Astrocyte (in vitro differentiated cells and primary cell): ENCODE data around the gene PPT1. TPM values are rescaled to one million over a fixed set of nuclear protein-coding genes. Genes with fewer than 3 reads are reported as not detected.

Source experiments
- DNase-seq: peaks from one replicate; pipeline ENCODE4 v3.0.0-alpha.2; 2010; ENCODE audit warnings: low read depth
- FAIRE-seq: peaks from 2 replicates; lab custom pipeline; 2011; peaks lifted over from hg19 to GRCh38; lab: Jason Lieb, UNC
- H2AFZ ChIP-seq: 2 replicates; pipeline ENCODE4 v1.6.0; 2012; ENCODE audit warnings: low read depth, low read length, inconsistent platforms
- H3K27ac ChIP-seq: 2 replicates; pipeline ENCODE4 v1.5.1; 2011; ENCODE audit warnings: low read depth, low read length, inconsistent platforms
- H3K27me3 ChIP-seq: 2 replicates; pipeline ENCODE4 v1.6.0; 2011; ENCODE audit warnings: low read length, inconsistent platforms; ENCODE audit not compliant: insufficient read depth
- H3K36me3 ChIP-seq: 2 replicates; pipeline ENCODE4 v1.5.1; 2011; ENCODE audit warnings: low read length, inconsistent platforms; ENCODE audit not compliant: insufficient read depth
- H3K4me1 ChIP-seq: 2 replicates; pipeline ENCODE4 v1.5.1; 2011; ENCODE audit warnings: low read length, inconsistent platforms; ENCODE audit not compliant: insufficient read depth
- H3K4me2 ChIP-seq: 2 replicates; pipeline ENCODE4 v1.6.0; 2012; ENCODE audit warnings: low read length, inconsistent platforms
- H3K4me3 ChIP-seq: 2 replicates; pipeline ENCODE4 v1.5.1; 2011; ENCODE audit warnings: low read depth, mild to moderate bottlenecking, low read length, inconsistent platforms; ENCODE audit not compliant: insufficient read depth
- H3K79me2 ChIP-seq: 2 replicates; pipeline ENCODE4 v1.6.0; 2012; ENCODE audit warnings: mild to moderate bottlenecking, low read length, inconsistent platforms; ENCODE audit not compliant: insufficient read depth
- H3K9ac ChIP-seq: 2 replicates; pipeline ENCODE4 v1.6.0; 2012; ENCODE audit warnings: mild to moderate bottlenecking, low read length, inconsistent platforms
- H3K9me3 ChIP-seq: 2 replicates; pipeline ENCODE4 v1.5.1; 2012; ENCODE audit warnings: low read depth, mild to moderate bottlenecking, low read length, inconsistent platforms; ENCODE audit not compliant: insufficient read depth
- H4K20me1 ChIP-seq: 2 replicates; pipeline ENCODE4 v1.6.0; 2012; ENCODE audit warnings: low read length, inconsistent platforms; ENCODE audit not compliant: insufficient read depth
- H3K27ac Mint-ChIP-seq: one replicate; pipeline ENCODE4 v1.8.0; 2021; ENCODE audit warnings: mild to moderate bottlenecking, mixed read lengths; ENCODE audit not compliant: unreplicated experiment
- H3K27me3 Mint-ChIP-seq: one replicate; pipeline ENCODE4 v1.8.0; 2021; ENCODE audit warnings: low read depth, mixed read lengths; ENCODE audit not compliant: unreplicated experiment
- H3K36me3 Mint-ChIP-seq: one replicate; pipeline ENCODE4 v1.8.0; 2021; ENCODE audit warnings: low read depth, mixed read lengths; ENCODE audit not compliant: unreplicated experiment
- H3K4me1 Mint-ChIP-seq: one replicate; pipeline ENCODE4 v1.8.0; 2021; ENCODE audit warnings: low read depth, mixed read lengths; ENCODE audit not compliant: unreplicated experiment
- H3K4me3 Mint-ChIP-seq: one replicate; pipeline ENCODE4 v1.8.0; 2021; ENCODE audit warnings: mild to moderate bottlenecking, moderate library complexity, mixed read lengths; ENCODE audit not compliant: unreplicated experiment
- H3K9me3 Mint-ChIP-seq: one replicate; pipeline ENCODE4 v1.8.0; 2021; ENCODE audit warnings: mild to moderate bottlenecking, mixed read lengths; ENCODE audit not compliant: unreplicated experiment
- EZH2 ChIP-seq: IDR thresholded peaks from 2 replicates; pipeline ENCODE4 v1.6.1; 2012; ENCODE audit warnings: mild to moderate bottlenecking, low read length, inconsistent platforms; ENCODE audit not compliant: insufficient read depth
- total RNA-seq: library from RNA; stranded (reverse); gene quantifications from 2 replicates; pipeline ENCODE4 v1.2.1, GENCODE V29; 2021
- TF ChIP-seq, protein P1 (sequence below): IDR thresholded peaks from 2 replicates; pipeline ENCODE4 v1.5.1; 2011; ENCODE audit warnings: low read depth, mild to moderate bottlenecking, inconsistent platforms, low read length, moderate library complexity; ENCODE audit not compliant: insufficient read depth

Gene PPT1
- total RNA-seq, 1 donor from 2014 or later = 33.1 TPM

DNA sequence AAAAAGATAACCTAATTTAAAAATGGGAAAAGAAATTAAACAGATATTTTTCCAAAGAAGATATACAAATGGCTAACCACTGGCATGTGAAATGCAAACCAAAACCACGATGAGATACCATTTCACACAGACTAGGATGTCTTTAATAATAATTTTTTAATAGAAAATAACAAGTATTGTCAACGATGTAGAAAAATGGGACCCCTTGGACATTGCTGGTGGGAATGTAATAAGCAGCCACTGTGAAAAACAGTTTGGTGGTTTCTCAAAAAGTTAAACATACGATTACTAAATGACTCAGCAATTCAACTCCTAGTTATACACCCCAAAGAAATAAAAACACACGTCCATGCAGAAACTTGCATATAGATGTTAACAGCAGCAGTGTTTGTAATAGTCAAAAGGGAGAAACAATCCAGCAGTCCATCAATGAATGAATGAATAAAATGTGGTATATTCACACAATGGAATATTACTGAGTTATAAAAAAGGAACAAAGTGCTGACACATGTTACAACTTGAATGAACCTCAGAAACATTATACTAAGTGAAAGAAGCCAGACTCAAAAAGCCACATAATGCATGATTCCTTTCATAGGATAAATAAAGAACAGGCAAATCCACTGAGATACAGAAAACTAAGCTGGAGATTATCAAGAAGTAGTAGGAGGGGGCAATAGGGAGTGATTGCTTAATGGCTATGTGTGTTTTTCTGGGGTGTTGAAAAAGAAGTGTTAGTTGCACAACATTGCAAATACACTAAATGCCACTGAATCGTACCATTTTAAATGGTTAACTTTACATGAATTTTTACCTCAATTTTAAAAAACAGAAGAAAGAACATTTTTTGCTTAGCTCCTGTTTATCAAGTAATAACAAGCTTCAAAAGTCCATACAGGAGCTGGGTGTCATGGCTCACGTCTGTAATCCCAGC lies 4.1 kb downstream of the PPT1 start:
- Histone ChIP-seq H3K4me2 (no peak overlapping the region), H3K27me3 (no peaks in the 10 kb centered on the region), H3K27ac (no peak overlapping the region), H3K79me2 (peaks cover 26% of the 10 kb centered on the region), H4K20me1 (peaks cover 7% of the 10 kb centered on the region), H2AFZ (no peak overlapping the region), H3K36me3 (peaks cover 23% of the 10 kb centered on the region), H3K9me3 (no peaks in the 10 kb centered on the region), H3K4me1 (no peaks in the 10 kb centered on the region), H3K4me3 (no peak overlapping the region), H3K9ac (no peak overlapping the region)
- TF ChIP-seq, protein P1, sequence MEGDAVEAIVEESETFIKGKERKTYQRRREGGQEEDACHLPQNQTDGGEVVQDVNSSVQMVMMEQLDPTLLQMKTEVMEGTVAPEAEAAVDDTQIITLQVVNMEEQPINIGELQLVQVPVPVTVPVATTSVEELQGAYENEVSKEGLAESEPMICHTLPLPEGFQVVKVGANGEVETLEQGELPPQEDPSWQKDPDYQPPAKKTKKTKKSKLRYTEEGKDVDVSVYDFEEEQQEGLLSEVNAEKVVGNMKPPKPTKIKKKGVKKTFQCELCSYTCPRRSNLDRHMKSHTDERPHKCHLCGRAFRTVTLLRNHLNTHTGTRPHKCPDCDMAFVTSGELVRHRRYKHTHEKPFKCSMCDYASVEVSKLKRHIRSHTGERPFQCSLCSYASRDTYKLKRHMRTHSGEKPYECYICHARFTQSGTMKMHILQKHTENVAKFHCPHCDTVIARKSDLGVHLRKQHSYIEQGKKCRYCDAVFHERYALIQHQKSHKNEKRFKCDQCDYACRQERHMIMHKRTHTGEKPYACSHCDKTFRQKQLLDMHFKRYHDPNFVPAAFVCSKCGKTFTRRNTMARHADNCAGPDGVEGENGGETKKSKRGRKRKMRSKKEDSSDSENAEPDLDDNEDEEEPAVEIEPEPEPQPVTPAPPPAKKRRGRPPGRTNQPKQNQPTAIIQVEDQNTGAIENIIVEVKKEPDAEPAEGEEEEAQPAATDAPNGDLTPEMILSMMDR = no peak
- TF ChIP-seq EZH2 = no peak
- peak overlapping the region; percentile 42 for H3K4me3 Mint-ChIP-seq
- FAIRE-seq (no peak), DNase-seq (no peak)
- peaks cover 26% of the 10 kb centered on the region for H3K4me1 Mint-ChIP-seq
- peaks cover 10% of the 10 kb centered on the region for H3K36me3 Mint-ChIP-seq
- H3K9me3 Mint-ChIP-seq = no peaks in the 10 kb centered on the region
- H3K27me3 Mint-ChIP-seq = no peaks in the 10 kb centered on the region
- H3K27ac Mint-ChIP-seq = peak overlapping the region; percentile 8

DNA sequence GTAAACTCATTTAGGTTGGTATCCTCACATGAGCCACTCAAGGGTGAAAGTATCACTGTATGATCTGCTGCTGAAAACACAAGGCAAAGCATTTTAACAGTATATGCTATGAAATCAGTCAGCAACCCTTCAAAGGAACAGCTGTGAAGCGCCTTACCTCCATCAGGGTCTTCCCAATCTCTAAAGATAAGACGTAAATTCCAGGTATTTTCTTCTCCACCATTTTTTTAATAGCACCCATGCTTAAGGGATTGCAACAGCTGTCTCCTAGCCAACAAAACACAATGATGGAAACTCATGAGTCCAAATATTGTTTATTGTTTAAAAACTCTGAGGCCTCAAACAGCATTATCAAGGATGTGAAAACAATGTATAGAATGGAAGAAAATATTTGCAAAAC lies 4.8 kb downstream of the PPT1 start:
- Mint-ChIP-seq H3K27me3 (no peaks in the 10 kb centered on the region), H3K9me3 (no peaks in the 10 kb centered on the region), H3K4me1 (peaks cover 24% of the 10 kb centered on the region), H3K27ac (no peak overlapping the region), H3K4me3 (no peak overlapping the region), H3K36me3 (peaks cover 10% of the 10 kb centered on the region)
- Histone ChIP-seq H3K9ac (no peak overlapping the region), H4K20me1 (peaks cover 7% of the 10 kb centered on the region), H3K27ac (no peak overlapping the region), H2AFZ (no peak overlapping the region), H3K79me2 (peaks cover 26% of the 10 kb centered on the region), H3K4me3 (no peak overlapping the region), H3K4me2 (no peak overlapping the region), H3K4me1 (no peaks in the 10 kb centered on the region), H3K36me3 (peaks cover 26% of the 10 kb centered on the region), H3K27me3 (no peaks in the 10 kb centered on the region), H3K9me3 (no peaks in the 10 kb centered on the region)
- TF ChIP-seq, protein P1 = no peak
- no peak for TF ChIP-seq EZH2
- no peak for FAIRE-seq
- DNase-seq = no peak
